ENCODE data around the gene TGM2.

TGM2 gene

DNA sequence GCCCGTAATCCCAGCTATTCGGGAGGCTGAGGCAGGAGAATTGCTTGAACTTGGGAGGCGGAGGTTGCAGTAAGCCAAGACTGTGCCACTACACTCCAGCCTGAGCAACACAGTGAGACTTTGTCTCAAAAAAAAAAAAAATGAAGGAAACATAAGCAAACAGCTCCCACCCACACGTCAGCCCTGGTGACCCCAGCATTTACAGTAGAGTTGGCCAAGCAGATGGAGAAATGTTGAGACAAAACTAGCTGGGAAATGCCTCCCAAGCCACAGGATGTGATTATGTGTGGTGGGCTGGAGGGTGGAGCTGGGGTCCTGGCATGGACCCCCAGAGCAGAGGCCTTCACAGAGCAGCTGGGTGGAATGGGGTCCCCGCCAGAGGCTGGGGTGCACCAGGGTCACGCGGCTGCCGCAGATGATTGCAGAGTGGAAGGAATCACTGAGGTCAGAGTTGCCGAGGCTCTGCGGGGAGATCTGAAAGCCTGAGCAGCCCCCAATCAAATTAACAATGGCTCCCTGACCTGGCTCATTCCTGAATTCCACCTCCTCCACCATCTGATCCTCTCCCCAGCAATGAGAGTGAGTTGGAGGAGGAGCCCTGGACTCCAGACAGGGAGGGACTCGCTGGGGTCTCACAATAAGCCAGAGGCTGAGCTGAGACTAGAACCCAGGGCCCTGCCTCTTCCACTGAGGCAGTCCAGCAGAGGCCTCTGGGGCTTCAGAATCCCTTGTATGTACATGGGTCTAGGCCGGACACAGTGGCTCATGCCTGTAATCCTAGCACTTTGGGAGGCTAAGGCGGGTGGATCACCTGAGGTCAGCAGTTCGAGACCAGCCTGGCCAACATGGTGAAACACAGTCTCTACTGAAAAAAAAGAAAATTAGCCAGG, 34.7 kb upstream of the TGM2 start:
- H3K27ac ChIP-seq (ENCODE audit: low read length): no peak overlapping the region
- no peak for TF ChIP-seq EZH2phosphoT487 (IDR thresholded peaks at IDR 0.05; ENCODE audit: low read depth)
- TF ChIP-seq, protein P1, sequence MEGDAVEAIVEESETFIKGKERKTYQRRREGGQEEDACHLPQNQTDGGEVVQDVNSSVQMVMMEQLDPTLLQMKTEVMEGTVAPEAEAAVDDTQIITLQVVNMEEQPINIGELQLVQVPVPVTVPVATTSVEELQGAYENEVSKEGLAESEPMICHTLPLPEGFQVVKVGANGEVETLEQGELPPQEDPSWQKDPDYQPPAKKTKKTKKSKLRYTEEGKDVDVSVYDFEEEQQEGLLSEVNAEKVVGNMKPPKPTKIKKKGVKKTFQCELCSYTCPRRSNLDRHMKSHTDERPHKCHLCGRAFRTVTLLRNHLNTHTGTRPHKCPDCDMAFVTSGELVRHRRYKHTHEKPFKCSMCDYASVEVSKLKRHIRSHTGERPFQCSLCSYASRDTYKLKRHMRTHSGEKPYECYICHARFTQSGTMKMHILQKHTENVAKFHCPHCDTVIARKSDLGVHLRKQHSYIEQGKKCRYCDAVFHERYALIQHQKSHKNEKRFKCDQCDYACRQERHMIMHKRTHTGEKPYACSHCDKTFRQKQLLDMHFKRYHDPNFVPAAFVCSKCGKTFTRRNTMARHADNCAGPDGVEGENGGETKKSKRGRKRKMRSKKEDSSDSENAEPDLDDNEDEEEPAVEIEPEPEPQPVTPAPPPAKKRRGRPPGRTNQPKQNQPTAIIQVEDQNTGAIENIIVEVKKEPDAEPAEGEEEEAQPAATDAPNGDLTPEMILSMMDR (IDR thresholded peaks at IDR 0.05; ENCODE audit: low read depth, low read length): no peak
- no peaks in the 10 kb centered on the region for H3K79me2 ChIP-seq (ENCODE audit: low read length)
- H3K9ac ChIP-seq (ENCODE audit: low read length): no peak overlapping the region
- H3K9me3 ChIP-seq (ENCODE audit: insufficient read depth, low read length): no peaks in the 10 kb centered on the region
- H4K20me1 ChIP-seq (ENCODE audit: insufficient read depth, low read length): no peaks in the 10 kb centered on the region
- H3K4me1 ChIP-seq (ENCODE audit: low read length): peaks cover 16% of the 10 kb centered on the region
- H3K4me3 ChIP-seq (ENCODE audit: low read length): no peak overlapping the region
- H3K27me3 ChIP-seq (ENCODE audit: low read depth, low read length): peaks cover 21% of the 10 kb centered on the region
- no peak overlapping the region for H2AFZ ChIP-seq (ENCODE audit: low read depth, low read length)
- H3K4me2 ChIP-seq (ENCODE audit: low read length): no peak overlapping the region
- no peaks in the 10 kb centered on the region for H3K36me3 ChIP-seq (replicated peaks; ENCODE audit: low read depth, low read length)

DNA sequence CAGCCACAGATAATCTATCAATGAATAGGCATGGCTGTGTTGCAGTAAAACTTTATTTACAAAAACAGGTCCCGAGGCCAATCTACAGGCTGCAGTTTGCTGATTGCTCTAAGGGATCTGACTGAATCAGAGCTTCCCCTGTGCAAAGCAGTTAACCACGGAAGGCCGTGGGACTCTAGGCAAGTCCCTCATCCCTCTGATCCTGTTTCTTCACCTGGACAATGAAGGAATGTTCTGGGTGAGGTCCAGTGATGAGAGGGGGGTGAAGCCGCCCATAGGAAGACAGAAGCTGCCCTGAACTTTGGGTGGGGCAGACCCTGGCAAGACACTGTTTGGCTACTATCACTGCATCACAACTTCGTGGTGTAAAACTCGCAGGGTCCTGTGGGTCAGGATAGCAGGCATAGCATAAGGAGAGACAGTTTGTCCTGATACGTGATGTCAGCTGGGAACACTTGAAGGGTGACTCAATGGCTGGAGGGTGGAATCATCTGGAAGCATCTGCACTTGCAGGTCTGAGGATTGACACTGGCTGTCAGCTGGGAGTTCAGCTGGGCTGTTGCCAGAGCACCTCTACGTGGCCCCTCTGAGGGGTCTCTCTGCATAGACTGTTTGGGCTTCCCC, 33.3 kb upstream of the TGM2 start:
- Histone ChIP-seq H3K4me1 (ENCODE audit: low read length) (peaks cover 16% of the 10 kb centered on the region), H3K9ac (ENCODE audit: low read length) (no peak overlapping the region), H4K20me1 (ENCODE audit: insufficient read depth, low read length) (no peaks in the 10 kb centered on the region), H3K79me2 (ENCODE audit: low read length) (no peaks in the 10 kb centered on the region), H3K36me3 (replicated peaks; ENCODE audit: low read depth, low read length) (no peaks in the 10 kb centered on the region), H3K27me3 (ENCODE audit: low read depth, low read length) (peaks cover 7% of the 10 kb centered on the region), H3K27ac (ENCODE audit: low read length) (no peak overlapping the region), H3K4me2 (ENCODE audit: low read length) (no peak overlapping the region), H3K4me3 (ENCODE audit: low read length) (no peak overlapping the region), H2AFZ (ENCODE audit: low read depth, low read length) (no peak overlapping the region), H3K9me3 (ENCODE audit: insufficient read depth, low read length) (no peaks in the 10 kb centered on the region)
- no peak for TF ChIP-seq EZH2phosphoT487 (IDR thresholded peaks at IDR 0.05; ENCODE audit: low read depth)
- TF ChIP-seq, protein P1 (IDR thresholded peaks at IDR 0.05; ENCODE audit: low read depth, low read length): no peak

GRCh38 chr20:38197619-38198018, 32.5 kb upstream of the TGM2 start:
- Histone ChIP-seq H4K20me1 (ENCODE audit: insufficient read depth, low read length) (no peaks in the 10 kb centered on the region), H3K27ac (ENCODE audit: low read length) (no peak overlapping the region), H3K27me3 (ENCODE audit: low read depth, low read length) (no peaks in the 10 kb centered on the region), H3K4me1 (ENCODE audit: low read length) (peaks cover 16% of the 10 kb centered on the region), H3K4me2 (ENCODE audit: low read length) (no peak overlapping the region), H3K9ac (ENCODE audit: low read length) (no peak overlapping the region), H3K79me2 (ENCODE audit: low read length) (no peaks in the 10 kb centered on the region), H3K36me3 (replicated peaks; ENCODE audit: low read depth, low read length) (no peaks in the 10 kb centered on the region), H3K9me3 (ENCODE audit: insufficient read depth, low read length) (no peaks in the 10 kb centered on the region), H3K4me3 (ENCODE audit: low read length) (no peak overlapping the region), H2AFZ (ENCODE audit: low read depth, low read length) (no peak overlapping the region)
- no peak for TF ChIP-seq EZH2phosphoT487 (IDR thresholded peaks at IDR 0.05; ENCODE audit: low read depth)
- TF ChIP-seq, protein P1 (IDR thresholded peaks at IDR 0.05; ENCODE audit: low read depth, low read length): no peak

GRCh38 chr20:38197217-38197616, 32.1 kb upstream of the TGM2 start:
- no peaks in the 10 kb centered on the region for H4K20me1 ChIP-seq (ENCODE audit: insufficient read depth, low read length)
- H3K4me1 ChIP-seq (ENCODE audit: low read length): peaks cover 16% of the 10 kb centered on the region
- H3K27ac ChIP-seq (ENCODE audit: low read length): no peak overlapping the region
- H2AFZ ChIP-seq (ENCODE audit: low read depth, low read length): no peak overlapping the region
- TF ChIP-seq EZH2phosphoT487 (IDR thresholded peaks at IDR 0.05; ENCODE audit: low read depth): no peak
- TF ChIP-seq, protein P1 (IDR thresholded peaks at IDR 0.05; ENCODE audit: low read depth, low read length): no peak
- no peaks in the 10 kb centered on the region for H3K79me2 ChIP-seq (ENCODE audit: low read length)
- H3K4me2 ChIP-seq (ENCODE audit: low read length): no peak overlapping the region
- no peaks in the 10 kb centered on the region for H3K27me3 ChIP-seq (ENCODE audit: low read depth, low read length)
- no peak overlapping the region for H3K9ac ChIP-seq (ENCODE audit: low read length)
- H3K36me3 ChIP-seq (replicated peaks; ENCODE audit: low read depth, low read length): no peaks in the 10 kb centered on the region
- no peaks in the 10 kb centered on the region for H3K9me3 ChIP-seq (ENCODE audit: insufficient read depth, low read length)
- no peak overlapping the region for H3K4me3 ChIP-seq (ENCODE audit: low read length)
